HG03135 (cell line): ENCODE results near the gene RAB33A.

Experiments
- ATAC-seq: cut with Tn5 transposase; IDR thresholded peaks from one replicate; pipeline ENCODE4 v1.9.1; 2021; ENCODE audit warnings: mild to moderate bottlenecking, moderate library complexity; ENCODE audit not compliant: unreplicated experiment

The RAB33A gene

DNA sequence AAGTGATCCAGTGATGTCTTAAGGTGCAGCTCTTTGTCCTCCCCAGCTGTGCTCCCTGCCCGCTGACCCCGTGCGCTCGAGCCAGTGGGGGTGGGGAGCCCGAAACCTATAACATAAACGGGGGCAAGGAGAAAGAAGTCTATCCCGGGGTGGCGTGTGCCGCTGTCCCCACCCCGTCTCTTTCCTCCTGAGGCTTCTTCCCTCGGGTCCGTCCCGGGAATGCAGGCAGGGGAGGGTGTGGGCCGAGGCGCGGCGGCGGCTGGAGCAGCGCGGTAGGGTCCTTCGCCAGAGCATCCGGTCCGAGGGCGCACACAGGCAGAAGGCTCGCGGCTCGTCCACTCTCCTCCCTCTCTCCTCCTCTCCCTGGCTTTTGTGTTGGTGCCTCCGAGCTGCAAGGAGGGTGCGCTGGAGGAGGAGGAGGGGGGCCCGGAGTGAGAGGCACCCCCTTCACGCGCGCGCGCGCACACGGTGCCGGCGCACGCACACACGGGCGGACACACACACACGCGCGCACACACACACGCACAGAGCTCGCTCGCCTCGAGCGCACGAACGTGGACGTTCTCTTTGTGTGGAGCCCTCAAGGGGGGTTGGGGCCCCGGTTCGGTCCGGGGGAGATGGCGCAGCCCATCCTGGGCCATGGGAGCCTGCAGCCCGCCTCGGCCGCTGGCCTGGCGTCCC lies at the start of gene RAB33A:
Gene RAB33A (plus strand): TSS at position 517 of the 681 bp plus-strand sequence. CDS start 101 bp downstream, at position 618.
- ATAC-seq, result peak; percentile 3

DNA sequence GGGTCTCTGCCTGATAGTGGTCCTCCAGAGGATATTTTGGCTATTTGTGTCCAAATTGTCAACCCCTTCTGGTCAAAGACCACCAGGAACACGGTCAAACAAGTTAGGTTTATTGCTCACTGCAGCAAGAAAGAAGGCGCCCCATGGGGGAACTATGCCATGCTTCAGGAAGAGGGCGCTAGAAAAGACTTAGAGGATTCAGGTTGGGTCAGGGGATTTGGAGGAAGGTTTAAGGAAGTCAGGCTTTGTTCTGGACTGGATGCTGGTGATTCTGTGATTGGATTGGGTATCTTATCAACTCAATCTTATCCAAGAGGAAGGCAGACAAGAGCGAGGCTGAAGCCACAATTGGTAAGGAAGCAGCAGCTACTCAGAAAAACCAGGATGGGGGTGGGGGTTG lies 47.2 kb upstream of the RAB33A start:
- ATAC-seq, result no peak

DNA sequence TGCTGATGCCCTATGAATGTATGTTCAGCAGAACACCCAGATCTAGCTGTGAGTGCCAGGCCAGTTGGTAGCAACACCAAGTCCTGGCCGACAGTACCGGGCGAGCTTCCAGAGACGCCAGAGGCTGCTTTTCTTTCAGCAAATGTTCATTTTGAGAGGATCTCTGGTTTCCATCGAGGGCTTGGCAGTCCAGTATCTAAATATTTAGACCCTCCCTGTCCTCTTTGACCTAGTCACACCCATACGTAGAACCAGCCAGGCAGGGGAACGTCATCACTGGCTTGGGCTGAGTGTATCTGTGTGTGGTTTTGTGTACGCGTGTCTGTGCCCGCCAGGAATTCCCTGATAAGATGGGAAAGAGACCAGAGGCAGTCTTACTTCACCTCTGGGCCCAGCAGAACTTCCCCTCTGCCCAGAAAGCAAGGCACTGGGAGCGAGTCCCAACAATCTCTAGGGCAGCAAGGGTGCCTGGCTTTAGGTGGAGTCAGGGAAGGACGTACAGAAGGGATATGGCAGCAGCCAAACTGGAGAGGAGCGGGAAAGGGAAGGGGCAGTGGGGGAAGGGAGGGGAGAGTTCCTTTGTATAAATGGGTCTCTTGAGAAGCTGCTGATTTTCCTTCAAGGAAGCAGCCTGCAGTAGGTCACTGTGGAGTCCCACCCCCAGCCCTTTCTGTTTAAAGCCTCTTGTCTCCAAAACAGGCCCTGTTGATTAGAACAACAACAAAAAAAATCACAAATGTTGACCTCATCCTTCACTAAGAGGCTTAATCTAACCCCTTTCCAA lies 46.5 kb upstream of the RAB33A start:
- no peak for ATAC-seq

DNA sequence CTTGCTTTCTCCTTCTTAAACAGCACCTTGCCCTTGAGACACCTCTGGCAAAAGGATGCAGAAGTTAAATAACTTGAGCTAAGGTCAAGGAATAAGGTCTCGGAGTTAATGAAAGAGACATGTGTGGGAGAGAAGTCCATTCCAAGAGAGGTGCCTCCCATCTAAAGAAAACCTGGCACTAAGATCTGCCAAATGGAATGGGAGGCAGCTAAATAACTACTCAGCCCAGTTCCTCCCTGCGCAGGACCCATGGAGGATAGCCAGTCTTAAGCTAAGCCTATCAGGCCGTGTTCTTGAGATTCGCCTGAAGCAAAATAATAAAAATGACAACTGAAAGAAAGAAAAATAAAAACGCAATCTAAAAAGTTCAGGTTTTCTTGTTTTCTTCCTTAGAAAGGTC lies 40.8 kb upstream of the RAB33A start:
- ATAC-seq, result no peak

DNA sequence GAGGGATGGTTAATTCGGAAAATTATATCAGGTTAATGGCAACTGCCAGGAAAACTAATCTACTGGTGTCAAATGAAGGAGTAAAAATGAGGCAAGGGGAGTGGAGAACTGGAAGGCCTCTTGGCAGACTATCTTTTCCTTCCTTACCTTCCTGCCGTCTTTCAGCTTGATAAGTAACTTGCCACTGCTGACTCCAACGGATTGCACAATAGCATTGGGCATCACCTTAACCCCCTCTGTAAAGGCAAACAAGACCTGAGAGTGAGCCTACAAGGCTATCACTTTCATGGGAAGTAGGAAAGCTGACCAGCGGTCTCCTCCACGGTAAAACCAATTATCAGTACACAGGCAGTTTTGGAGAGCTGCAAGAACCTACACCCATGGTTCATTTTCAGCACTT lies 35.3 kb upstream of the RAB33A start:
- no peak for ATAC-seq

DNA sequence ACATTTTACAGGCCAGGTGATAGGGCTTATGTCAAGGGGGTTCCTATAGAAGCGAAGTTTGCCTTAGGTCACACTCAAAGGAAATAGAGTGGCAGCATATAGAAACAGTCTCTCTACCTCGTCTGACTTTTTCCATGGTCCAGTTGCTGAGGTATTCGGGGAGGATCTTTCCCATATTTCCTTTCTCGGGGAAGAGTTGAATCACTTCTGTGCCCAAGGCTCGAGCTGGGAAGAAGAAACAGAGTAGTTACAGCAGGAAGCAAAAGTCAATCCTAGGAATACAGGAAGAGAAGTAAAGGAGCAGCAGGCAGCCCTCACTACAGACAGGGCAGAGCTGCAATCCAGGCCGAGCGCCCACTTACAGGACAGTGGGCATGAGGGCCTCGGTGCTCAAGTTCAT lies 34.8 kb upstream of the RAB33A start:
- no peak for ATAC-seq

DNA sequence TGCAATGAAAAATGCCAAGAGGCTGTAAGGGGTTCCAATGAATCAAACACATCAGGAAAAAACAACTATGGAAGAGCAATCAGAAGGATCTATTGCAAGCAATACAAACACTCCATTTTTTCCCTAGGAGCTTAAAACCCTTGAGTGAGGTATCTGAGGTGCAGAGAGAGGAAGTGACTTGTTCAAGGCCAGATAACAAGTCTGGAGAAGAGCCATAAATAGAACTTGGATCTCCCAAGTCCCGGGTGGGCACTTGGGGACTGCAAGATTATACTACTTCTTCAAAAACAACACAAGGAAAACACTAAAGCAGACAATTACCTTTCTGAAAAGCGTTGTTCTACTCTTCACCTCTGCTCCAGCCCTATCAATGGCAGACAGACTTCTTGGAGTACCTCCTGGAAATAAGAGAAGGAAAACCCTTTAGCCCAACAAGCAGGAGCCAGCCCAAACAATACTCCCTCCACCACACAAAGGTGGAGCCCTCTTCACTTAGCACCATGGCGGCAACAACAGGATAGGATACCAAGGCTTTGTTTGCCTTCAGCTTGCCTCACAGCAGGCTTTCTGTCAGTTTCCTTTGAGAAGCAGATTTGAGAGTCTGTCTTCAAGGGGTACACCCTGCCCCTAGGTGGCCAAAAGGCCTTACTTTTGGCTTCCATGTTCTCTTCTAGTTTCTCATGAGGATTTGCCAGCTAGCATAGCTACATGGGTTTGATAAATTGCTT lies 32.1 kb upstream of the RAB33A start:
- ATAC-seq, result no peak

DNA sequence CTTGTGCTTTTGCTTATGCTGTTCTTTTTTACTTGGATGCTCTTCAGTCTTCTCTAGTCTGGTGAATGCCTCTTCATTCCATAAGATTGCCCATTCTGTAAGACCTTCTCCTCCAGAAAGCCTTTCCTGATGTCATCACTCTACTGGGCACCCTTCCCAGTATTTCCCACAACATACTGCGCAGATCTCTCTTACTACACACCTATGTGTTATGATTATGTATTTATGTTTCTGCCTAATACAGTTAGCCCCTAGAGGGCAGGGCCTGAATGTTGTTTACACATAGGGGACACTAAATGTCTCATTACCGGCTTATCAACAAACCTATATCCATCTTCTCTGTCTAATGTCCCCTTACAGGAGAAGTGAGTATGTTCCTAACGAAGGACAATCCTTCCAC lies 27.3 kb upstream of the RAB33A start:
- ATAC-seq, result no peak

DNA sequence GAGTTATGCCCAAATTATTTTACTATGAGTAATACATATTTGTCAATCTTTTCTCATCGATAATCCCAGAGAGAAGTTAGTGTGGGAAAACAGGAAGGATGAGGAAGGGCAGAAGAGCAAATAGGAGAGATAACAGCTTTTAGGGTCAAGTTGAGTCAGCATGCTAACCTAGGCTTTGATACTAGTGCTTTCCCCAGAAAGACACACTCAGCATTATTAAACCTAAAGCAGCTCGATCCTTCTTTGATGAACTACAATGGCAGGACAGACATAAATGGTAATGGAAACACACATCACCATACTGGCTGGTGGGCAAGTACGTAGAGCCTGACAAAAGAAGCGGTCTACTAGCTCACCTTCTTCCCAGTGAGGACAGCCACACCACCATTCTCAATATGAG lies 26.6 kb upstream of the RAB33A start:
- no peak for ATAC-seq

DNA sequence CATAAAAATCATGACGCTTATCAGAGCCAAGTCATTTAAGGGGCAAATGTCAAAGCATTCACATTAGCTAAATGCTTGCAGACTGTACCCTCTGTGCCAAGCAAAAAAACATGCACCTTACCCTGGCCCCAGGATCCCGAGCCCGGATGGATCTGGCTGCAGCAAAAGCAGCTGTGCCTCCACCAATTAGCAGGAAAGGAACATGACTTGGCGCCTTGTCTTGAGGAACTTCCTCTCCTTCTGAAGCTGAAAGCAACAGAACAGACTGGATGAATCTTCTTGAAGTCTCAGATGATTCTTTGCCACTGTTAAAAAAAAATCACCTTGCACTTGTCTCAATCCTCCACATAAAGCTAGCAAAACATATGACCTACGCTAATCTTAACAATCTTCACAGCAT lies 24.1 kb upstream of the RAB33A start:
- no peak for ATAC-seq

DNA sequence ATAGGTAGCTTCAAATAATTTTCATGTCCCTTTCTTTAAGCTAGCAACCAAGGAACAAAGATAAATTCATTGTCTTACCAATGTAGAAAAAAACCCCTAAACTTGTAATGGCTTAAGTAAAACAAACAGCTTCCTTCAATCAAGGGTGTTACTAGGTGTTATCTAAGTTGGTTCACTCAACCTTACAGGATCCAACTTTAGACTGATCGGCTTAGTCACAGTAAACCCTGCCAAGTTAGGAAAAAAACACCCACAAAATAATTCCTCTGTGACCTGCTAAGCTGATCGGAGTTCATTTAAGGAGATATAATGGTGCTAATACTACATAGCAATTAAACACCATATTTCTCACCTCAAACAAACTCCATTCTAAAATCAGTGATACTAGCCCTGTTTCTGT lies 16.2 kb upstream of the RAB33A start:
- ATAC-seq, result no peak

DNA sequence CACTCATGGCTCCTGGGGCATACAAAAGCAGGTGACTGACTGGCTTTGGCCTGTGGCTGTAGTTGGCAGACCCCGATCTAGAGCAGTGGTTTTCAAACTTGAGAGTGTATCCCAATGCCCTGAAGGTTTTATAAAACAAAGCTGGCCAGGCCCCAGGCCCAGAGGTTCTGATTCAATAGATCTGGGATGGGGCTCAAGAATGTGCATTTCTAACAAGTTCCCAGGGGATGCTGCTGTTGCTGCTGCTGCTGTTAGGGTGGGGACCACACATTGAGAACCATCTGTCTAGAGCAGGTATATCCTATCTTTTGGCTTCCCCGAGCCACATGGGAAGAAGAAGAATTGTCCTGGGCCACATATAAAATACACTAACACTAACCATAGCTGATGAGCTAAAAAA lies 13.5 kb upstream of the RAB33A start:
- ATAC-seq, result no peak

DNA sequence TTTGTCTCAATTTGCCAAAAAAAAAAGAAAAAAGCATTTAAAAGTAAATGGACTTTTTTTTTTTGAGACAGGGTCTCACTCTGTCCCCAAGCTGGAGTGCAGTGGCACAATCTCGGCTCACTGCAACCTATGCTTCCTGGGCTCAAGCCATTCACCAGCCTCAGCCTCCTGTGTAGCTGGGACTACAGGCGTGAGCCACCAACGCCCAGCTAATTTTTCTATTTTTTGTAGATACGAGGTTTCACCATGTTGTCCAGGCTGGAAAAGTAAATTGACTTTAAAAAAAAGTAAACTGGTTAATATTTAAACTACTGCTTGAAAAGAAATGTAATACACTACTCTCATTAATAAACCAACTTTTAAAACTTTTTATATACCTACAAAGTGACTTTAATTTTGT lies 12.0 kb upstream of the RAB33A start:
- ATAC-seq, result no peak

DNA sequence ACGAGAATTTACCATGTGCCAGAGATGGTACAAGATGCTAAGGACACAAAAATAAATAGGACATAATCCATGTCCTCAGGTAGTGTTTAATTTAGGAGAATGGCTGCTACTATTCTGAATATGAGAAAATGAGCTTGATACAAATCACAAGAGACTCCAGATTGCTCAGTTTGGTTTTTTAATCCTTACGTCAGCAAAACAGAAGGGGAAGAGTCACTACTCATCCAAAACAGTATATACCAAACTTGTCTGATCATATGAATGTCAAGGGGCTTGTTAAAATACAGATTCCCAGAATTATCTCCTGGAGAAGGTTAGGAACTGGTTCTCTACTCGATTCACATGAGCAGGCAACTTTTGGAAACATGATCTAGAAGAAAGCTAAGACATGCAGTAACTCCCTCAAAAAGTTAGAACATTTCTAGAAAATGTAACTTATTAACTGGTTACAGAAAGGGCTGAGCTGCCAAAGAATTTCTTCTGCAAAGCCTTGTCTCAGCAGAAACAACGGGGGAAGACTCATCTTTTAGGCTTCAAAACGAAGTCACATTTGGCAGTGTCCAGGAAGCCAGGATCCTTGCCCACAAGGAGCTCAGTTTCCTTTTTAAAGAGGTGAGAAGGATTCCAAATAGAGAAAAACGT lies 9.5 kb upstream of the RAB33A start:
- no peak for ATAC-seq

DNA sequence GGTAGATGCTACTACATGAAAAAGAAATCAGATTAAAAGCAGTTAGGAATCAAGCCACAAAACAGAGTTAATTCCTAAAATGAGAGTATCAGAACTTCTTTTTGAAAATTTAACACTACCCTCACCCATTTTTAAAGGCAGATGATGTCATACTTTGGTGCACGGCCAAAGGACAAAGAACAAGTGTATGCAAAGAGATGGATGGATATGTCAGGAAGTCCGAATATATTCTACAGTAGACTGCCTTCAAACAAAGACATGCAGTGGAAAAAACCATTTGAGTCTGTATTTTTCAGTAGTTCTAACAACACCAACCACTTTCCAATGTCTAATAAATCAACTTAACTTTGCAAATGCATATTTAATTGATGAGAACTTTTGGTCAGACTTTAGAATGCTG lies 8.4 kb upstream of the RAB33A start:
- no peak for ATAC-seq

DNA sequence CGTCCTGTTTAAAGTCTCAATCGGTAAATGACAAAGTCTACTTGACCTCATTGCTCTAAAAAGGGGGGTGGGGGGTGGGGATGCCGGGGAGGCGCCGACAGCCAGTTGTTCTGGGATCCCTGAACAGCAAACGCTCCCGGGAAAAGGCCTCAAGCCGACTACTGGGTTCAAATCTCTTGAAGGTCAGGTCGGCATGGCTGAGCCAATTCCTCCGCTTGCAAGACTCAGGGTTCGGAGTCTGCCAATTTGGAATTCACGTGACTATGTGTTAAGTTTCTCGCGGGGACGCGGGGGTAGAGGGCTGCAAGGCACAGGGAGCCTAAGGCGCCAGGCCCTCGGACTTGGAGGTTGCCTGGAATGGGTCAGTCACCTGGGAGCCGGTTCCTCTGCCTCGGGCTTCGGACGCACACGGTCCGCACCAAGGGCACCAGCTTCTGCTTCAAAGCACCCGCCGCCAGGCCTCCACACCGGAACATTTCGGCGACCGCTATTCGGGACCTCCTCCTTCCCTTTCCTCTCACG lies 6.5 kb upstream of the RAB33A start:
- no peak for ATAC-seq

DNA sequence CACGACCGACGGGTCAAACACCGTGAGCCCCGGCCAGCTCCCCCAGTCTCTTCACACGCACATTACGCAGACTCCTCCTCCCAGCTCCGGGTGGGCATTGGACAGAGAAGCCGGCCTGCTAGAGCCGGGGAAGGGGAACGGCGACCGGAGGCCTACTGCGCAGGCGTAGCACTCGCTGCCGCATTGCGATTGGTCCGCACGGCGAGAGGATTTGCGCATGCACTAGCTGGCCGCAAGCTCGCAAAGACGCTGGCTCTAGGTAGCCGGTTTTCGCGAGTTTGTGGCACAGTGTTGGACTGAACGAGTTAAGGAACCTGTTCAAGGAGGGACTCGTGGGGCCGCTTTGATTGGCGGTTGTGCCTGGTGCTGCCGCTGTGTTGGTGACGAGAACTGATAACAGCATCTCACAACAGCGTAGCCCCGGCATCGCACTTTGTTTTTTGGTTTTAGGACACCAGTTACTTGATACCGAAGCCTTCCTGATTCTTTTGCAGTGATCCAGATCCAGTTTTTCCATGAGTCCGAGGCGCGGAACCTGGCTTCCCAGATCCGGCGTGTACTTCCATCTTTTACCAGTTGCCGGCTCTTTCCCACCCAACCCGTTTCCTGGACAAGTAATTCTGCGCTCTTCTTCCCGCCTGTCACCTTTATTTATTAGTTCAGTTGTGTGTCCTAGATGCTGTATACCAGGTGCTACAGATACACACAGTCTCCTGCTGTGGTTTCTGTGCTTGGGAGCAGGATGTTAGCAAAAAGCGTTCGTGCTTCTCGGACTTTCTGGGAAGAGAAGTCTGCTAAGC lies 5.9 kb upstream of the RAB33A start, which contains the start of gene AIFM1:
Gene AIFM1 (minus strand): TSS at position 139 of the 800 bp plus-strand sequence. CDS start 185 bp downstream, outside the sequence.
- ATAC-seq, result peak; percentile 85

DNA sequence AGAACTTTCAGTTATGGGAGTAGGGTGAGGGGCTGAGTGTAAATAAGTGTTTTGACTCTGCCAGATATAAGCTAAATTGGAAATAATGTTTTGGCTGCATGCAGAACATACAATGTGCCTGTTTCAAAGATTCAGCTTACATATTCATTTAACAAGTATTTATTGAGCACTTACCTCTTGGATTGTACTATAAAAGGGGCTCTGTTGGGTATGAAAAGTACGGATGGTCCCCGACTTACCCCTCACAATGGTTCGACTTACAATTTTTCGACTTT lies 5.3 kb upstream of the RAB33A start:
- ATAC-seq, result no peak

DNA sequence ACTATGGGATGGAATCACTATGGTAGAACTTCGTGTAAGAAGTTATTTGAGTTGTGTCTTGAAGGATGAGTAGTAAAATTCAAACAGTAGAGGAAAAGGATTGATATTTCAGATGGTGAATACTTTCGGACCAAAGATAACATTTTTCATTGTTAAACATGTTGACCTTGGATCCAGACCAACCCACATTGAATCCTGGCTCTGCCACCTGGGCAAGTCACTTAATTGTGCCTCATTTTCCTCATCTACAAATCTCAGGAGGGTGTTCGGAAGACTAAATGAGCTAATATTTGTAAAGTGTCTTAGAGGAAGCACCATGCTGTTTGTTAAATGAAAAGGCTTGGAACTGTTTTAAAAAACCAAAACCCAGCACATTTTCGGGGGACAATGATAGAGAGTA lies 4.7 kb upstream of the RAB33A start:
- no peak for ATAC-seq

DNA sequence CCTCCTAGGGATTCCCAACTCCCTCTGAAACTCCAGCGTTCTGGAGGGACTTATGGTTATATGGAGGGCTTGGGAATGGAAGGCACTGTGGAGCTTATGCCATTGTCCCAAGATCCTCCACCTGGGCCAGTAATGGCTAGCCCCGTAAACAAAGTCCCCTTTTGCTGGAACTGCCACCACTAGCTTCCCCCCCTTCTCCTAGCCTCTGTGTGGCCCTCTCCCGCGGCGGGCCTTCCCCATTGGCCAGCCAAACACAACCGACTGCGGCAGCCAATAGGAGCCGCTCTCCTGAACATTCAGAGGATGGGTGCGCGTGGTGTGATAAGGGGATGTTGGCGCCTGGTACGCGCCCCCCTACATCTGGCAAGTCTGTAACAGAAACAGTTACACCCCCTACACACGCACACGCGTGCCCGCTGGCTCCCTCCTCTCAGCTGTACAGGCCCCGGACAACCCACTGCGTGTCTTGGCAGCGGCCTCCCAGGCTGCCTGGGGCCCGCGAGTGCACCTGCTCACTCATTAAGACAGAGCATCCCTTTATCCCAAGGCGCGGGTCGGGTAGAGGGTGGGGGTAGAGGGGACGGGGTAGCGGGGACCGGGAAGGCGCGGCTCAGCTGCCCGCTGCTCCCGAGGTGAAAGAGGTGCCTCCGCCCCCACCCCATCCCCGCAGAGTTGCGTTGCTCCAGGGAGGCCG lies 863 bp upstream of the RAB33A start:
- ATAC-seq, result peak; percentile 64
